GM18526 (cell line): Measurements from ENCODE around the gene PTPN1.

Experiments
- POLR2A ChIP-seq: IDR thresholded peaks from 3 replicates; pipeline ENCODE4 v1.6.1; 2011; ENCODE audit not compliant: insufficient read length; ENCODE audit errors: extremely low read depth

The PTPN1 gene

GRCh38 chr20:50509923-50510705, at the start of gene PTPN1:
Gene PTPN1 (plus strand): TSS chr20:50510383. CDS start chr20:50510528, 145 bp downstream.
- peak; percentile 98 for TF ChIP-seq POLR2A

DNA sequence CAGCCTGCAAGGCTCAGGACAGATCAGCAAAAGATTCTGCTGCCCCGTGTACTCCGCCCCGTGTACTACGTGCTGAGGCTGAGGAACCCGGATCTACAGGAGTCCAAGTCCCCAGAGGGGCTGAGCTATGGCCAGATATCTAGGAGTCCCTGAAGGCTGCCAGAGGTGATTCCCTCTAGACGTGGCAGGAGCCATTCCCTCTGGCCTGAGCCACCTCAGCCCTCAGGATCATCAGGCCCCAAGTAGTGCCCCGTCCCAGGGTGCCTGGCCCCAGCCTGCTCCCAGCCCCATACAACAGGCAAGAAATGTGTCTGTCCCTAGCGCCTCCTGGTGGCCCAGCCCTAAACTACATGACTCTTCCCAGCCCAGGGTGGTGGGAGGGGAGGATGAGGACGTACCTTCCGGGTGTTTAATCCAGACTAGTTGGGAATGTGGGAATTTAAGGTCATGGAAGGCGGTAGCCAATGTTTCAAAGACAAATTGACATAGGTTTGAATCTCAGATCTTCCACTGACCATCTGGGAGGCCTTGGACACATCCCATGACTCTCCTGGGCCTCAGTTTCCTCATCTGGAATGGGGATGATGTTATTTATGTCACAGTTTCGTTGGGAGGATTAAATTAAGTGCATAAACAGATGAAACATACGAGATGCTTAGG, 49.4 kb upstream of the PTPN1 start:
- TF ChIP-seq POLR2A = no peak

GRCh38 chr20:50462093-50462690, 48.0 kb upstream of the PTPN1 start:
- TF ChIP-seq POLR2A = no peak

- TF ChIP-seq POLR2A = no peak
Measured at GRCh38 chr20:50464026-50464724, 46.0 kb upstream of the PTPN1 start.

DNA sequence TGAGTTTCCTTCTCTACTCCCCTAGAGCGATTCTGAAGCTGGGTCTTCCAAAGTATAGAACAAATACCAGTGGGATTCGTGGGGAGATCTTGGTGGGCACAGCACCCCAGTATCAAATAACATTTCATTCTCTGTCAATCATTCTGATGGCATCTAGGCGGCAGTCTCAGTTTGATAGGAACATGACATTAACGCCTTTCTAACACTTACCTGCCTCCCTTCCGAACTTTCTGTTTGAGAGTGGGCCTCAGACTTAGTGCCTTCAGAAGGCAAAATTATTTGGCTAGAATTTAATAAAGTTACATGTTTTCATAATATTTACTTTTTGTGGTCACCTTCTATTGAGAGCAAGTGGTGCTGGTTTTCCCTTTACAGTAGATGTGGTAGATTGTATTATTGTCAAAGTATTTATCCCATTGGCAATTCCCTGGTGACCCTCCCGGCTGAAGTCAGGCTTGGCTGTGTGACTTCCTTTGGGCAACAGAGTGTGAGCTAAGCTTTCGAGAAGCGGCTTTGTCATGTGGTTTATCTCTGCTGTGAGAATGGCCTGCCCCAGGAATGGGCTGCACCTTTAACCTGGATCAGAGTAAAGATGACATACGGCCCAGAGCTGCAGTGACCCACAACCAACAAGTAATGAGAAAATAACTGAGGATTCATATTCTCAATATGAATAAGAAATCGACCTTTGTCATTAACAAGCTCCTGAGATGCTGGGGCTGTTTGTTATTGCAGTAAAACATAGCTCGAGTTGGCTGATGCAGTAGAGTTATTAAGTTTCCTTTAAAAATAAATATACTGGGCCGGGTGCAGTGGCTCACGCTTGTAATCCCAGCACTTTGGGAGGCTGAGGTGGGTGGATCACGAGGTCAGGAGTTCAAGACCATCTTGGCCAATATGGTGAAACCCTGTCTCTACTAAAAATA, 45.2 kb upstream of the PTPN1 start:
- TF ChIP-seq POLR2A = no peak

DNA sequence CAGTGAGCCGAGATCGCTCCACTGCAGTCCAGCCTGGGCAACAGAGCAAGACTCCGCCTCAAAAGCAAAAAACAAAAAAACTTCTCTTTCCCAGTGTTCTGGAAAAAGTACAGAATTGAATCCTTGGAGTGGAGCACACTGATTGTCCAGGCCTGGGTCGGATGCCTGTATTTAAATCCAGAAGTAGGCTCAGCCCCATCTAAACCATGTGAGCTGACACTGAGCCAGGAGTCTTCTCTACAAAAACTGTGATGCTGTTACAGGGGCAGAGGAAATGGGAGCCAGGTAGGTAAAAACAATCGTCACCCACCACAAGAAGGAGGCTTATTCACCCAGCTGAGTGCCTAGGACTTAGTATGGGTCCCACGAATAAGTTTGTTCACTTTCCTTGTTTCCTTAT, 43.0 kb upstream of the PTPN1 start:
- no peak for TF ChIP-seq POLR2A

DNA sequence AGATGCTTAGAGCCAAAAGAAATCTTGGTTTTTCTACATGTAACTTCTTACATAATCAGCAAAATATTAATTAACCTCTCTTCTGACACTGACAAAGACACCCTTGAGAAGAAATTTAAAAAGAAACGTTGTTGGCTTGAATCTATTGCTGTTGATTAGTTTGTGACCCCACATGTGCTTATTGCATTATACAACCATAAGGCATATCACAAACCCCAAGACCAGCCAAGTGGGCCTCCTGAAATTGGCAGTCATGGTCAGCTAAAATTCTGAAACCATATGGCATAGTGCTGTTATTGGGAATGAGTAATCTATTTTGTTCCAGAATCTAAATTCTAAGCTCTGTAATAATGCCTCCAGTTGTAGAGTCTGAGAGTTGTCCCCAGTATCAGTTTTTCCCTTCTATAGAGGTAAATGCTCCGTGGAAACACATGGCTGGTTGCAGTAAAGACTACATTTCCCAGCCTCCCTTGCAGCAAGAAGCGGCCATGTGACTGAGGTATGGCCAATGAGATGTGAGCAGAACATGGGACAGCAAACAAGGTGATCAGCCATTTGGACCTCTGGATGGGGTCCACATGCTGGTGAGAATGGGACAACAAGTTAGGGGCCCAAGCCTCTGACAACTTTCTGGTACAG, 42.3 kb upstream of the PTPN1 start:
- no peak for TF ChIP-seq POLR2A

DNA sequence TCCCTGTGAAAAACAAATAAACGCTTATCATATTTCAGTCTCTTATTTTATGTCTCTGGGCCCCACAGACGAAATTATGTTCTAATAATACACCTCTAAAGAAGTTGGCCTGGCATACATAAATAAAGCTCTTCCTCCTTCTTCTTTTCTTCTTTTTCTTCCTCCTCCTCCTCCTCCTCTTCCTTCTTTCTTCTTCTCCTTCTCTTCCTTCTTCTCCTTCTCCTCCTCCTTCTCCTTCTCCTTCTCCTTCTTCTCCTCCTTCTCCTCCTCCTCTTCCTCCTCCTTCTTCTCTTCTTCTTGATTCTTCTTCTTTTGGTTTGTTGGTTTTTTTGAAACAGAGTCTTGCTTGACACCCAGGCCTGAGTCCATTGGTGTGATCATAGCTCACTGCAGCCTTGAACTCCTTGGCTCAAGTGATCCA, 41.8 kb upstream of the PTPN1 start:
- TF ChIP-seq POLR2A = no peak

GRCh38 chr20:50469176-50469723, 40.9 kb upstream of the PTPN1 start:
- TF ChIP-seq POLR2A = no peak

GRCh38 chr20:50469796-50470195, 40.4 kb upstream of the PTPN1 start:
- TF ChIP-seq POLR2A = no peak

- TF ChIP-seq POLR2A = no peak
Measured at GRCh38 chr20:50470264-50470858, 39.8 kb upstream of the PTPN1 start.

DNA sequence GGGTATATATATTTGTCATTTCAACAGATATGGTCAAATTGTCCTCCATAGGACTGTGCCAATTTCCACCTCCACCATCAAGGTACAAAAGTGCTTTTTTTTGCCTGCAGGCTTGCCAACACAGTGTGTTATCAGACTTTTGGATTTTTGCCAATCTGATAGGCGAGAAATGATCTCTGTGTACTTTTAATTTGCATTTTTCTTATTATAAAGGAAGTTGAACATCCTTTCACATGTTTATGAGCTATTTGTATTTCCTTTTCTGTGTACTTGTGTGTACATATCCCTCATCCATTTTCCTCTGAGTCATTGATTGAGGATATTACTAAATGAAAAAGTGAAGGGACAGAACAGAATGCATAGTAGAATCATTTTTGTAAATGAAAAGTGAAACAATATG, 39.0 kb upstream of the PTPN1 start:
- no peak for TF ChIP-seq POLR2A
